IMR-90 (cell line): ENCODE data around the gene NRM. TPM values are rescaled to one million over a fixed set of nuclear protein-coding genes. Genes with fewer than 3 reads are reported as not detected.
A peak's percentile ranks its signal among the peaks of the same experiment; 100 is the strongest.

ENCODE experiments used
- ATAC-seq: fragments of 200-7000 bp; cut with Tn5 transposase; 2 replicates; pipeline ENCODE4 v1.9.1; 2020; ENCODE audit warnings: low read depth, mild to moderate bottlenecking, moderate library complexity
- Bru-seq: library from RNA; stranded (reverse); fragments of 400-500 nt; gene quantifications from one replicate; lab custom pipeline; 2021; lab: Mats Ljungman, UMichigan
- BruChase-seq, 2 experiments: library from RNA; stranded (reverse); fragments of 400-500 nt; gene quantifications; one replicate each; lab custom pipeline; 2021; lab: Mats Ljungman, UMichigan
- BruUV-seq: library from RNA; stranded (reverse); fragments of 400-500 nt; replicated peaks from 2 replicates; lab custom pipeline; 2021; lab: Mats Ljungman, UMichigan
- CTCF ChIA-PET: fragments of 300-600 bp; formaldehyde crosslinking; extraction: SDS; loops from one replicate; lab custom pipeline; 2021; ENCODE audit warnings: antibody characterized with exemption; lab: Yijun Ruan, JAX
- POLR2A ChIA-PET: fragments of 300-600 bp; sonication (Branson Sonifier 250); formaldehyde crosslinking; loops from one replicate; lab custom pipeline; 2022; ENCODE audit warnings: antibody characterized with exemption; ENCODE audit not compliant: unreplicated experiment; lab: Charles Lee
- DNase-seq: peaks from one replicate; pipeline ENCODE4 v3.0.0; 2013
- H2AFZ ChIP-seq: replicated peaks from 2 replicates; pipeline ENCODE3; 2013; ENCODE audit warnings: low read length, mild to moderate bottlenecking; ENCODE audit not compliant: poor library complexity
- H2AK5ac ChIP-seq: 2 replicates; pipeline ENCODE4 v1.6.1; 2013; ENCODE audit warnings: low read depth, low read length, inconsistent platforms
- H2AK9ac ChIP-seq: replicated peaks from 2 replicates; pipeline ENCODE3; 2013; ENCODE audit warnings: mild to moderate bottlenecking, low read depth, low read length, moderate library complexity; ENCODE audit not compliant: poor library complexity
- H2BK120ac ChIP-seq: 2 replicates; pipeline ENCODE4 v1.6.1; 2013; ENCODE audit warnings: low read depth, low read length, inconsistent platforms
- H2BK15ac ChIP-seq: 3 replicates; pipeline ENCODE4 v1.6.1; 2013; ENCODE audit warnings: low read depth, low read length, inconsistent platforms
- H2BK20ac ChIP-seq: 2 replicates; pipeline ENCODE4 v1.6.1; 2013; ENCODE audit warnings: low read depth, mild to moderate bottlenecking, inconsistent platforms, low read length, moderate library complexity
- H2BK5ac ChIP-seq: 2 replicates; pipeline ENCODE4 v1.6.1; 2013; ENCODE audit warnings: mild to moderate bottlenecking, low read depth, low read length, inconsistent platforms; ENCODE audit not compliant: poor library complexity, severe bottlenecking
- H3K14ac ChIP-seq: replicated peaks from 2 replicates; pipeline ENCODE4 v1.6.1; 2013; ENCODE audit warnings: low read depth, low read length, inconsistent platforms
- H3K18ac ChIP-seq: 2 replicates; pipeline ENCODE4 v1.6.1; 2013; ENCODE audit warnings: low read depth, low read length, control low read depth
- H3K23ac ChIP-seq: 2 replicates; pipeline ENCODE4 v1.6.1; 2013; ENCODE audit warnings: low read depth, low read length, inconsistent platforms
- H3K27ac ChIP-seq: 2 replicates; pipeline ENCODE4 v1.5.1; 2013; ENCODE audit warnings: mild to moderate bottlenecking, control low read depth, low read length; ENCODE audit not compliant: insufficient read depth
- H3K27me3 ChIP-seq: 2 replicates; pipeline ENCODE4 v1.6.1; 2013; ENCODE audit warnings: low read length; ENCODE audit not compliant: control insufficient read depth, insufficient read depth
- H3K36me3 ChIP-seq: 2 replicates; pipeline ENCODE4 v1.6.1; 2013; ENCODE audit warnings: low read length, mixed read lengths; ENCODE audit not compliant: control insufficient read depth, insufficient read depth
- H3K4ac ChIP-seq: 2 replicates; pipeline ENCODE4 v1.6.1; 2013; ENCODE audit warnings: low read depth, low read length, inconsistent platforms
- H3K4me1 ChIP-seq: 2 replicates; pipeline ENCODE4 v1.6.1; 2013; ENCODE audit warnings: low read length, mixed read lengths; ENCODE audit not compliant: control insufficient read depth, insufficient read depth
- H3K4me2 ChIP-seq: 2 replicates; pipeline ENCODE4 v1.6.1; 2013; ENCODE audit warnings: low read depth, mild to moderate bottlenecking, control low read depth, low read length, moderate library complexity
- H3K4me3 ChIP-seq: 2 replicates; pipeline ENCODE4 v1.5.1; 2013; ENCODE audit warnings: low read depth, mild to moderate bottlenecking, control low read depth, low read length, moderate library complexity; ENCODE audit not compliant: insufficient read depth
- H3K56ac ChIP-seq: 2 replicates; pipeline ENCODE4 v1.6.1; 2013; ENCODE audit warnings: low read length, inconsistent platforms; ENCODE audit not compliant: insufficient read depth; ENCODE audit errors: extremely low read depth
- H3K79me1 ChIP-seq, 2 experiments: 2 replicates each; pipeline ENCODE4 v1.6.1; 2013; ENCODE audit warnings: low read length in 2 of 2, inconsistent platforms in 1 of 2, low read depth in 1 of 2
- H3K9ac ChIP-seq: 2 replicates; pipeline ENCODE4 v1.6.1; 2013; ENCODE audit warnings: low read depth, low read length, control low read depth
- H3K9me1 ChIP-seq: 2 replicates; pipeline ENCODE4 v1.6.1; 2013; ENCODE audit warnings: low read length, inconsistent platforms; ENCODE audit not compliant: insufficient read depth
- H3K9me3 ChIP-seq: 2 replicates; pipeline ENCODE4 v1.6.1; 2013; ENCODE audit warnings: low read length; ENCODE audit not compliant: control insufficient read depth, insufficient read depth
- H4K20me1 ChIP-seq: 2 replicates; pipeline ENCODE4 v1.6.1; 2013; ENCODE audit warnings: low read length, inconsistent platforms; ENCODE audit not compliant: insufficient read depth
- H4K5ac ChIP-seq: 2 replicates; pipeline ENCODE4 v1.6.1; 2013; ENCODE audit warnings: mild to moderate bottlenecking, low read depth, low read length, control low read depth
- H4K8ac ChIP-seq, 2 experiments: 2 replicates each; pipeline ENCODE4 v1.6.1; 2013; ENCODE audit warnings: low read depth in 2 of 2, low read length in 2 of 2, control low read depth in 1 of 2, inconsistent platforms in 1 of 2
- H4K91ac ChIP-seq: 2 replicates; pipeline ENCODE4 v1.6.1; 2013; ENCODE audit warnings: low read depth, low read length, inconsistent platforms; ENCODE audit not compliant: insufficient read depth
- BHLHE40 ChIP-seq: fragments of 150-350 bp; IDR thresholded peaks from 2 replicates; pipeline ENCODE4 v1.6.1; 2016; ENCODE audit warnings: mild to moderate bottlenecking, low read depth, low read length
- CTCF ChIP-seq: conservative IDR thresholded peaks from 2 replicates; pipeline ENCODE4 v1.5.1; 2012; ENCODE audit warnings: mild to moderate bottlenecking, low read depth, low read length, improper control_type of control experiment
- FOS ChIP-seq: fragments of 150-350 bp; IDR thresholded peaks from 2 replicates; pipeline ENCODE4 v1.6.1; 2016; ENCODE audit warnings: low read depth, low read length
- MAFK ChIP-seq: IDR thresholded peaks from 2 replicates; pipeline ENCODE4 v1.6.1; 2012; ENCODE audit warnings: low read depth, low read length, improper control_type of control experiment
- MAZ ChIP-seq: IDR thresholded peaks from 2 replicates; pipeline ENCODE4 v1.6.1; 2012; ENCODE audit warnings: low read depth, mild to moderate bottlenecking, low read length, improper control_type of control experiment, moderate library complexity, borderline replicate concordance
- MXI1 ChIP-seq: IDR thresholded peaks from 2 replicates; pipeline ENCODE4 v1.6.1; 2012; ENCODE audit warnings: low read depth, mild to moderate bottlenecking, low read length, moderate library complexity, borderline replicate concordance
- POLR2A ChIP-seq: IDR thresholded peaks from 2 replicates; pipeline ENCODE4 v1.6.1; 2012; ENCODE audit warnings: mild to moderate bottlenecking, low read depth, low read length
- USF2 ChIP-seq: fragments of 150-350 bp; IDR thresholded peaks from 2 replicates; pipeline ENCODE4 v1.6.1; 2017; ENCODE audit warnings: mild to moderate bottlenecking, antibody characterized with exemption, low read length, low read depth
- WGBS, 2 experiments: methylation state at CpG; one replicate each; pipeline versions ENCODE4 v1.1.5 to v1.1.7; 2013; ENCODE audit warnings: missing lambda C conversion rate in 2 of 2; ENCODE audit not compliant: insufficient read length in 1 of 2; ENCODE audit errors: extremely low coverage in 2 of 2; 5-methylcytosine and 5-hydroxymethylcytosine counted together
- dilution Hi-C: fragments of 300-500 bp; cut with HindIII; formaldehyde crosslinking; loops from one replicate; pipeline ENCODE4 v1.14.3; 2018; ENCODE audit warnings: low sequenced_read_pairs; ENCODE audit not compliant: unreplicated experiment
- in situ Hi-C: fragments of 300-500 bp; cut with MboI; formaldehyde crosslinking; loops from 3 replicates; pipeline ENCODE4 v1.14.3; 2019; ENCODE audit warnings: low sequenced_read_pairs, inconsistent platforms, mixed read lengths
- intact Hi-C: fragments of 100-400 bp; cut with micrococcal nuclease; formaldehyde crosslinking; loops from 2 replicates; pipeline ENCODE4 v1.10.0; 2022
- long read RNA-seq: library from polyadenylated mRNA; unstranded; transcript quantifications from one replicate; pipeline ENCODE4 v2.0.0, GENCODE V29; 2021; ENCODE audit not compliant: unreplicated experiment
- polyA plus RNA-seq, 3 experiments: library from polyadenylated mRNA; depleted of rRNA; stranded (reverse); fragments of >200 nt; gene quantifications; 2 replicates each; pipeline ENCODE4 v1.2.3, GENCODE V29; 2012; ENCODE audit warnings: low replicate concordance in 1 of 3
- total RNA-seq: library from RNA; depleted of rRNA; stranded (reverse); fragments of >200 nt; gene quantifications from 2 replicates; pipeline ENCODE4 v1.2.3, GENCODE V29; 2012; rRNA removed

The NRM gene
- 1.7 and 2.2 TPM in 2 replicates for total RNA-seq
- polyA plus RNA-seq (2012; rRNA removed), result 27.0 and 29.1 TPM in 2 replicates
- 21.0 and 21.9 TPM in 2 replicates for polyA plus RNA-seq (2012; cell fraction: cytosol; rRNA removed)
- 15.5 and 15.8 TPM in 2 replicates for polyA plus RNA-seq (2012; cell fraction: nucleus; rRNA removed; ENCODE audit: low replicate concordance)
- Bru-seq, nascent RNA, result percentile 45 among the genes with signal in this experiment
- BruChase-seq, experiment 1, labeled RNA remaining after a 6-hour chase, result percentile 50 among the genes with signal in this experiment
- percentile 45 among the genes with signal in this experiment for BruChase-seq, experiment 2, labeled RNA remaining after a 2-hour chase
- long read RNA-seq, partial matches to known transcripts, result 1 of 5 reads
- long read RNA-seq, other reads (novel, unspliced or antisense), result 0 of 5 reads

GRCh38 chr6:30690403-30691207 is at the start of gene NRM:
NRM (minus strand) TSS chr6:30690984; CDS start chr6:30690974, 10 bp downstream.
- peak within 1 kb of the TSS; percentile 93 for H3K56ac ChIP-seq
- H3K23ac ChIP-seq, result peak within 1 kb of the TSS; percentile 98
- peak within 1 kb of the TSS; percentile 97 for H3K9ac ChIP-seq
- intact Hi-C loops, result loop anchor here (1.0 kb wide), 1 partner anchor 27 kb away; the partner anchor contains the start of gene MDC1
- peak within 1 kb of the TSS; percentile 90; the same call in 2 of the 3 replicates for H2BK15ac ChIP-seq
- CTCF ChIA-PET, result interaction anchor here (0.6 to 1.2 kb wide), 2 partner anchors 11 to 33 kb away, joined by 3 to 4 read pairs; no protein-coding TSS in a partner anchor
- peak within 1 kb of the TSS; percentile 62 to 90 for H4K8ac ChIP-seq
- H2AK5ac ChIP-seq, result peak within 1 kb of the TSS; percentile 98
- BruUV-seq, result no TSS peak
- H3K9me3 ChIP-seq, result no peaks in the 10 kb centered on the region
- H4K91ac ChIP-seq, result peak within 1 kb of the TSS; percentile 96
- H3K27me3 ChIP-seq, result no peaks in the 10 kb centered on the region
- peak within 1 kb of the TSS; percentile 98 for H2AFZ ChIP-seq
- peak within 1 kb of the TSS; percentile 60 for H4K5ac ChIP-seq
- POLR2A ChIA-PET, result interaction anchor here (0.5 to 1.5 kb wide), 3 partner anchors 28 to 100 kb away, joined by 3 to 5 read pairs (median 3); no protein-coding TSS in a partner anchor
- TF ChIP-seq CTCF (no peak), USF2 (0 out of 2 replicates have a peak, but pooled peaks have one; percentile 4), BHLHE40 (peak; percentile 59; the same call in 1 of the 2 replicates), FOS (no peak), MAZ (peak; percentile 90; the same call in 1 of the 2 replicates), POLR2A (peak; percentile 64; the same call in 1 of the 2 replicates), MAFK (no peak), MXI1 (peak; percentile 77)
- H3K4ac ChIP-seq, result peak within 1 kb of the TSS; percentile 99
- DNase-seq (peak; percentile 87), ATAC-seq (peak; percentile 58)
- peaks cover 21% of the 10 kb centered on the region for H3K4me1 ChIP-seq
- H2BK120ac ChIP-seq, result peak within 1 kb of the TSS; percentile 97
- H3K79me1 ChIP-seq, result peaks cover 18 to 37% of the 10 kb centered on the region in 2 experiments; a peak in 3 of 4 replicates
- H3K4me2 ChIP-seq, result peak within 1 kb of the TSS; percentile 89
- dilution Hi-C loops, result no loop called here
- H3K14ac ChIP-seq, result peak within 1 kb of the TSS; percentile 99
- 0% methylated on average over 13 of the region's 40 CpGs; no CpG with 5 or more reads in 1 of the 2 experiments for WGBS, 2 experiments
- H2BK20ac ChIP-seq, result peak within 1 kb of the TSS; percentile 63; the same call in 1 of the 2 replicates
- H2BK5ac ChIP-seq, result peak within 1 kb of the TSS; percentile 96
- H3K18ac ChIP-seq, result peak within 1 kb of the TSS; percentile 93
- H3K4me3 ChIP-seq, result peak within 1 kb of the TSS; percentile 89
- H3K9me1 ChIP-seq, result peaks cover 13% of the 10 kb centered on the region
- in situ Hi-C loops, result no loop called here
- peaks cover under 1% of the 10 kb centered on the region; the same call in 1 of the 2 replicates for H3K36me3 ChIP-seq
- H2AK9ac ChIP-seq, result peak within 1 kb of the TSS; percentile 98
- peaks cover 7% of the 10 kb centered on the region; the same call in 1 of the 2 replicates for H4K20me1 ChIP-seq
- H3K27ac ChIP-seq, result peak within 1 kb of the TSS; percentile 99
